ENCODE data around the gene RBM20.

GRCh38 chr10:110825508-110825907 is 181.4 kb downstream of the RBM20 start:
- no peak for TF ChIP-seq CTCF (optimal IDR thresholded peaks at IDR 0.05 in 1 of 3, IDR thresholded peaks at IDR 0.05 in 1 of 3, conservative IDR thresholded peaks at IDR 0.05 in 1 of 3; ENCODE audit: extremely low read depth in 1 of 3, insufficient read depth in 2 of 3, low read length in 3 of 3)
- no peak for TF ChIP-seq EZH2 (IDR thresholded peaks at IDR 0.05; ENCODE audit: low read length)

Data from keratinocyte (primary cell).